Uterus (tissue), 4 donors: ENCODE data around the gene MCOLN2. TPM values are rescaled to one million over a fixed set of nuclear protein-coding genes. Genes with fewer than 3 reads are reported as not detected.

ENCODE experiments used
- DNase-seq, 2 donors: peaks; one replicate each; pipeline ENCODE4 v3.0.0-alpha.2; 2019 to 2020
- H3K27ac ChIP-seq, 2 donors: fragments of 200-600 bp; sonication (generic); 1 replicate in 1 of 2; 2 replicates in 1 of 2; pipeline ENCODE4 v1.5.1; 2016 to 2018
- H3K27me3 ChIP-seq, 2 donors: fragments of 200-600 bp; sonication (generic); one replicate each; pipeline ENCODE4 v1.5.1; 2018 to 2019; ENCODE audit warnings: control low read depth in 1 of 2
- H3K36me3 ChIP-seq, 2 donors: fragments of 200-600 bp; sonication (generic); one replicate each; pipeline ENCODE4 v1.5.1; 2019; ENCODE audit warnings: control low read depth in 1 of 2
- H3K4me1 ChIP-seq, 2 donors: fragments of 200-600 bp; sonication (generic); one replicate each; pipeline ENCODE4 v1.5.1; 2018 to 2019; ENCODE audit warnings: control low read depth in 1 of 2
- H3K4me3 ChIP-seq, 2 donors: fragments of 200-600 bp; sonication (generic); 1 replicate in 1 of 2; 2 replicates in 1 of 2; pipeline ENCODE4 v1.5.1; 2018 to 2019; ENCODE audit warnings: mild to moderate bottlenecking in 1 of 2
- H3K9me3 ChIP-seq, 2 donors: fragments of 200-600 bp; sonication (generic); one replicate each; pipeline ENCODE4 v1.5.1; 2019; ENCODE audit warnings: control low read depth in 1 of 2
- CTCF ChIP-seq, 4 experiments: fragments of 200-600 bp in 2 of 4; fragments of 450-650 bp in 2 of 4; sonication (generic) in 2 of 4; IDR thresholded peaks; one replicate each; pipeline ENCODE4 v1.5.1; 2016 to 2019; ENCODE audit warnings: antibody characterized with exemption in 4 of 4, mild to moderate bottlenecking in 2 of 4, moderate library complexity in 1 of 4
- POLR2A ChIP-seq, 2 donors: fragments of 450-650 bp; IDR thresholded peaks; one replicate each; pipeline ENCODE4 v1.6.1; 2016; ENCODE audit warnings: antibody characterized with exemption in 2 of 2, mild to moderate bottlenecking in 1 of 2, moderate library complexity in 1 of 2
- intact Hi-C: fragments of 100-400 bp; cut with DNase I; formaldehyde crosslinking; loops from one replicate; pipeline ENCODE4 v1.15.1; 2023; ENCODE audit warnings: low total_unique reads
- total RNA-seq, 4 donors: library from RNA; depleted of rRNA in 3 of 4; stranded (reverse); fragments of >200 nt in 3 of 4; gene quantifications; one replicate each; pipeline versions ENCODE4 v1.1.0 to v1.2.4, GENCODE V29; 2014 to 2023
- donor health status: DM: yes; HTN: yes; CAD: no.

Gene MCOLN2
- total RNA-seq, 4 donors from 2014 or later = 0.73 to 10.3 TPM; not detected in 2

GRCh38 chr1:84899969-84900368 lies 96.9 kb downstream of the MCOLN2 start:
- Histone ChIP-seq H3K27ac (no peak overlapping the region), H3K4me3 (no peak overlapping the region), H3K4me1 (no peaks in the 10 kb centered on the region), H3K36me3 (no peaks in the 10 kb centered on the region), H3K9me3 (no peaks in the 10 kb centered on the region), H3K27me3 (no peaks in the 10 kb centered on the region)
- intact Hi-C loops = no loop called here
- no peak for DNase-seq
- TF ChIP-seq POLR2A (IDR thresholded peaks at IDR 0.05) (no peak), CTCF (IDR thresholded peaks at IDR 0.05) (no peak)

- Histone ChIP-seq H3K9me3 (no peaks in the 10 kb centered on the region), H3K4me3 (no peak overlapping the region), H3K4me1 (peaks cover 0 to 6% of the 10 kb centered on the region in 2 donors), H3K27me3 (peaks cover 0 to 7% of the 10 kb centered on the region in 2 donors), H3K36me3 (no peaks in the 10 kb centered on the region), H3K27ac (no peak overlapping the region)
- TF ChIP-seq CTCF (IDR thresholded peaks at IDR 0.05) (no peak), POLR2A (IDR thresholded peaks at IDR 0.05) (no peak)
- DNase-seq = no peak
- intact Hi-C loops = no loop called here
Observed at GRCh38 chr1:84896279-84896678, 100.6 kb downstream of the MCOLN2 start.

GRCh38 chr1:84892705-84893618 lies 104.0 kb downstream of the MCOLN2 start, which contains the start of gene LPAR3:
TSS of gene LPAR3 (minus strand) at chr1:84893206. CDS start at chr1:84866120, 27,086 bp downstream.
- peaks cover 0 to 7% of the 10 kb centered on the region in 2 donors for H3K27me3 ChIP-seq
- no peak within 1 kb of the TSS for H3K27ac ChIP-seq
- intact Hi-C loops = no loop called here
- TF ChIP-seq CTCF (IDR thresholded peaks at IDR 0.05) (no peak), POLR2A (IDR thresholded peaks at IDR 0.05) (peak in 1 of 2 donors; percentile 19)
- H3K36me3 ChIP-seq = no peaks in the 10 kb centered on the region
- H3K4me3 ChIP-seq = peak within 1 kb of the TSS in 1 of 2 donors; percentile 11
- peaks cover 0 to 6% of the 10 kb centered on the region in 2 donors for H3K4me1 ChIP-seq
- no peaks in the 10 kb centered on the region for H3K9me3 ChIP-seq
- no peak for DNase-seq

GRCh38 chr1:84890566-84890965 lies 106.3 kb downstream of the MCOLN2 start:
- Histone ChIP-seq H3K36me3 (no peaks in the 10 kb centered on the region), H3K4me1 (peaks cover 0 to 6% of the 10 kb centered on the region in 2 donors), H3K9me3 (no peaks in the 10 kb centered on the region), H3K27me3 (peaks cover 0 to 7% of the 10 kb centered on the region in 2 donors), H3K27ac (no peak overlapping the region), H3K4me3 (no peak overlapping the region)
- intact Hi-C loops = no loop called here
- no peak for TF ChIP-seq CTCF (IDR thresholded peaks at IDR 0.05)
- TF ChIP-seq POLR2A (IDR thresholded peaks at IDR 0.05) = no peak
- no peak for DNase-seq

GRCh38 chr1:84889437-84889836 lies 107.5 kb downstream of the MCOLN2 start:
- intact Hi-C loops = no loop called here
- DNase-seq = no peak
- Histone ChIP-seq H3K4me1 (peaks cover 0 to 6% of the 10 kb centered on the region in 2 donors), H3K9me3 (no peaks in the 10 kb centered on the region), H3K36me3 (no peaks in the 10 kb centered on the region), H3K27me3 (peaks cover 0 to 7% of the 10 kb centered on the region in 2 donors), H3K27ac (no peak overlapping the region), H3K4me3 (no peak overlapping the region)
- TF ChIP-seq CTCF (IDR thresholded peaks at IDR 0.05) = no peak
- no peak for TF ChIP-seq POLR2A (IDR thresholded peaks at IDR 0.05)
